Astrocyte (in vitro differentiated cells and primary cell): ENCODE measurements around the gene RNF169.

Source experiments
- CTCF ChIP-seq: IDR thresholded peaks from 2 replicates; pipeline ENCODE4 v1.5.1; 2011; ENCODE audit warnings: low read depth, mild to moderate bottlenecking, inconsistent platforms, low read length, moderate library complexity; ENCODE audit not compliant: insufficient read depth
- EZH2 ChIP-seq: IDR thresholded peaks from 2 replicates; pipeline ENCODE4 v1.6.1; 2012; ENCODE audit warnings: mild to moderate bottlenecking, low read length, inconsistent platforms; ENCODE audit not compliant: insufficient read depth

DNA sequence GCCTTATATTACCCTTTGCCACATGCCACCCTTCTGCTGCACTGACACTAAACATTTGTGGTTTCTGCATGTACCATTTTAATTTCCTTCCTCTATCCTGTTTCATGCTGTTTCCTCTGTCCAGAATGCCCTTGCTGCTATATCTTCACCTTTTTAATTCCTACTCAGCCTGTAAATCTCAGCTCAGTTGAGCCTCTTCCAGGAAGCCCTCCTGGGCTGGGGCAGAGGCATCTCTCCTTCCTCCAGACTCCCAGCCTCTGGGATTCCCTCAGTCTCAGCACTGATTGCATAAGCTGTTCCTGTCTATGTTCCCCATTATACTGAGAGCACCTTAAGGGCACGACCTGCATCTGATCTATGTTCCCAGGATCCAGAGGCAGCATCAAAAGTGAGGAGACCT is 98.7 kb downstream of the RNF169 start:
- no peak for TF ChIP-seq CTCF
- TF ChIP-seq EZH2 = no peak
